Measurements from ENCODE around the gene NGLY1. TPM values are rescaled to one million over a fixed set of nuclear protein-coding genes. Genes with fewer than 3 reads are reported as not detected.
A peak's percentile ranks its signal among the peaks of the same experiment; 100 is the strongest.

The NGLY1 gene
- total and polyA plus RNA-seq, 2 of the 4 experiments (the other 2 are of a cell fraction): 10.0 to 14.9 TPM

DNA sequence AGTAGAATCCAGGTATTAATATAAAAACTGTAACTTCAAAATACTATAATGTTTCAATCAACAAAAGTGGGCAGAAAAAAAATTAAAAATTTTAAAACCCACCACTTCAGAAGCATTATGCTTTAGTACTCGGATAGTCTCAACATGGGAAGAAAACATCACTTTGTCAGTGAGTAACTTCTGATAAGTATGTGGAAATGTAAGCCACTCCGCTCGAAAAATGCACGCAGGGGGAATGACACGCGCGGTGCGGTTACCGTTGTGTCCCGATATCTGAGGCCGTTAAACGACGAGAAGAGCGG is 656 bp downstream of the NGLY1 start:
- Histone ChIP-seq H3K4me1 (ENCODE audit: control insufficient read depth, insufficient read depth, low read length) (peaks cover 2% of the 10 kb centered on the region; the same call in 1 of the 2 replicates), H3K36me3 (ENCODE audit: control insufficient read depth, insufficient read depth, low read length) (peaks cover 1% of the 10 kb centered on the region; the same call in 1 of the 2 replicates), H3K79me1 (ENCODE audit: low read depth in 1 of 2, low read length in 2 of 2) (peaks cover 22 to 26% of the 10 kb centered on the region in 2 experiments), H3K14ac (replicated peaks; ENCODE audit: low read depth, low read length) (peak overlapping the region; percentile 38; the same call in 1 of the 2 replicates), H3K23ac (ENCODE audit: low read depth, low read length) (peak overlapping the region; percentile 76), H3K4ac (ENCODE audit: low read depth, low read length) (peak overlapping the region; percentile 85), H3K4me2 (ENCODE audit: low read depth, low read length) (peak overlapping the region; percentile 81), H2BK120ac (ENCODE audit: low read depth, low read length) (no peak overlapping the region), H4K8ac (ENCODE audit: low read depth in 2 of 2, low read length in 2 of 2) (peak overlapping the region; percentile 1 to 41; a peak in 2 of 4 replicates), H3K9me1 (ENCODE audit: insufficient read depth, low read length) (no peaks in the 10 kb centered on the region; the same call in 1 of the 2 replicates), H2BK20ac (ENCODE audit: low read depth, low read length) (no peak overlapping the region), H2BK5ac (ENCODE audit: low read depth, low read length, poor library complexity, severe bottlenecking) (peak overlapping the region; percentile 7), H3K56ac (ENCODE audit: extremely low read depth, insufficient read depth, low read length) (peak overlapping the region; percentile 52; the same call in 1 of the 2 replicates), H3K9me3 (ENCODE audit: control insufficient read depth, insufficient read depth, low read length) (no peaks in the 10 kb centered on the region), H3K18ac (ENCODE audit: low read depth, low read length) (no peak overlapping the region), H4K20me1 (ENCODE audit: insufficient read depth, low read length) (no peaks in the 10 kb centered on the region), H3K27ac (ENCODE audit: insufficient read depth, low read length) (peak overlapping the region; percentile 72), H3K4me3 (ENCODE audit: insufficient read depth, low read depth, low read length) (peak overlapping the region; percentile 85), H3K27me3 (ENCODE audit: control insufficient read depth, insufficient read depth, low read length) (no peaks in the 10 kb centered on the region), H2AK5ac (ENCODE audit: low read depth, low read length) (no peak overlapping the region), H2AFZ (replicated peaks; ENCODE audit: low read length, poor library complexity) (peak overlapping the region; percentile 98), H2BK15ac (ENCODE audit: low read depth, low read length) (no peak overlapping the region), H4K91ac (ENCODE audit: insufficient read depth, low read depth, low read length) (no peak overlapping the region), H3K9ac (ENCODE audit: low read depth, low read length) (peak overlapping the region; percentile 82), H2AK9ac (replicated peaks; ENCODE audit: low read depth, low read length, poor library complexity) (no peak overlapping the region), H4K5ac (ENCODE audit: low read depth, low read length) (no peak overlapping the region; the same call in 1 of the 2 replicates)
- intact Hi-C loops (cut with micrococcal nuclease) (loop anchor here (2.0 kb wide), 3 partner anchors 74 to 134 kb away; partner anchors contain the start of gene TOP2B), dilution Hi-C loops (cut with HindIII; ENCODE audit: low sequenced_read_pairs, unreplicated experiment) (no loop called here), in situ Hi-C loops (cut with MboI; ENCODE audit: low sequenced_read_pairs) (no loop called here)
- DNase-seq: no peak
- TF ChIP-seq NFE2L2 (IDR thresholded peaks at IDR 0.05; ENCODE audit: low read depth, low read length) (no peak), SMC3 (IDR thresholded peaks at IDR 0.05; ENCODE audit: low read depth, low read length) (no peak), CEBPB (IDR thresholded peaks at IDR 0.05; ENCODE audit: low read depth, low read length) (peak; percentile 25; the same call in 1 of the 2 replicates), POLR2A (IDR thresholded peaks at IDR 0.05; ENCODE audit: low read depth, low read length) (no peak), FOS (IDR thresholded peaks at IDR 0.05; ENCODE audit: low read depth, low read length) (no peak), MXI1 (IDR thresholded peaks at IDR 0.05; ENCODE audit: borderline replicate concordance, low read depth, low read length) (0 out of 2 replicates have a peak, but pooled peaks have one; percentile 60)
- ChIA-PET POLR2A (ENCODE audit: unreplicated experiment) (no interaction called here), CTCF (interaction anchor here (1.0 to 1.8 kb wide), 2 partner anchors 49 to 74 kb away, joined by 4 read pairs; no protein-coding TSS in a partner anchor)
- 3% methylated on average over 6 of the region's 14 CpGs; no CpG with 5 or more reads in 1 of the 2 experiments for WGBS, 2 experiments (ENCODE audit: extremely low coverage in 2 of 2, insufficient read length in 1 of 2)
- no TSS peak for BruUV-seq (replicated peaks)
- no peak for ATAC-seq (ENCODE audit: low read depth)
